Measurements from ENCODE around the gene CBR3.
"Not testable (repeated sequence)": the region's sequence is repeated elsewhere in the genome, so short reads cannot be mapped to it uniquely, and the experiment has no call there.

Gene CBR3

GRCh38 chr21:36141513-36141925 lies 6.6 kb downstream of the CBR3 start:
- peak; percentile 84 for TF ChIP-seq CTCF (conservative IDR thresholded peaks at IDR 0.05; ENCODE audit: low read depth, low read length)
- no peak overlapping the region for H3K4me3 ChIP-seq (ENCODE audit: low read depth, low read length)
- DNase-seq (ENCODE audit: low read depth) = peak; percentile 88

GRCh38 chr21:36144233-36144632 lies 9.4 kb downstream of the CBR3 start:
- not testable (repeated sequence) for H3K4me3 ChIP-seq (ENCODE audit: low read depth, low read length); DNase-seq (ENCODE audit: low read depth)

- no peak for DNase-seq (ENCODE audit: low read depth)
- no peak overlapping the region for H3K4me3 ChIP-seq (ENCODE audit: low read depth, low read length)
- TF ChIP-seq CTCF (conservative IDR thresholded peaks at IDR 0.05; ENCODE audit: low read depth, low read length) = no peak
Measured at GRCh38 chr21:36145259-36145658, 10.4 kb downstream of the CBR3 start.

- no peak for DNase-seq (ENCODE audit: low read depth)
- no peak for TF ChIP-seq CTCF (conservative IDR thresholded peaks at IDR 0.05; ENCODE audit: low read depth, low read length)
- H3K4me3 ChIP-seq (ENCODE audit: low read depth, low read length) = no peak overlapping the region
Measured at GRCh38 chr21:36147911-36148310, 13.0 kb downstream of the CBR3 start.

- TF ChIP-seq CTCF (conservative IDR thresholded peaks at IDR 0.05; ENCODE audit: low read depth, low read length) = no peak
- no peak overlapping the region for H3K4me3 ChIP-seq (ENCODE audit: low read depth, low read length)
- no peak for DNase-seq (ENCODE audit: low read depth)
Measured at GRCh38 chr21:36148886-36149285, 14.0 kb downstream of the CBR3 start.

GRCh38 chr21:36149788-36150711 lies 15.2 kb downstream of the CBR3 start:
- no peak for TF ChIP-seq CTCF (conservative IDR thresholded peaks at IDR 0.05; ENCODE audit: low read depth, low read length)
- peak; percentile 65 for DNase-seq (ENCODE audit: low read depth)
- no peak overlapping the region for H3K4me3 ChIP-seq (ENCODE audit: low read depth, low read length)

- no peak for DNase-seq (ENCODE audit: low read depth)
- H3K4me3 ChIP-seq (ENCODE audit: low read depth, low read length) = peak overlapping the region; percentile 71
- no peak for TF ChIP-seq CTCF (conservative IDR thresholded peaks at IDR 0.05; ENCODE audit: low read depth, low read length)
Measured at GRCh38 chr21:36155603-36156338, 20.9 kb downstream of the CBR3 start.

All from choroid plexus epithelial cell (primary cell).